Medulla oblongata (tissue), 1 donor: ENCODE results near the gene NAA15.
"Not testable (repeated sequence)": the region's sequence is repeated elsewhere in the genome, so short reads cannot be mapped to it uniquely, and the experiment has no call there.

ENCODE experiments used
- DNase-seq: peaks from one replicate; pipeline ENCODE4 v3.0.0-alpha.2; 2015; ENCODE audit errors: extremely low spot score

Gene NAA15

GRCh38 chr4:139450586-139450985, 149.3 kb downstream of the NAA15 start:
- no peak for DNase-seq

- no peak for DNase-seq
Measured at GRCh38 chr4:139451997-139452396, 150.7 kb downstream of the NAA15 start.

DNA sequence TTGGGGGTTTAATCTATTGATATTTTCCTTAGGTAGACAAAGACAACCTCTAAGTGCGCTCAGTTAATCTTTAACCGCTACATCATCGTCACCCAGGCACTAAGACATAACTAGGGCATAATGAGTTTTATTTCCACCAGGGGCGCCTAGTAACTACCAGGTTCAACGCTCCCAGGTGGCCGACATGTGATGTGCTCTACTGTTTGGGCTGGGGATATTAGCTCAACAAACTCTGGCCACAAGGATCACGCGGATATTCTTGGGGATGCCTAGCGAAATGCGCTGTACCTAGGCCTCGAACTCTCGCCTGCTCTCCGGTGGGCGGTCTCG, 151.7 kb downstream of the NAA15 start:
- DNase-seq = no peak

GRCh38 chr4:139453371-139454110, 152.2 kb downstream of the NAA15 start:
- peak; percentile 96 for DNase-seq

DNA sequence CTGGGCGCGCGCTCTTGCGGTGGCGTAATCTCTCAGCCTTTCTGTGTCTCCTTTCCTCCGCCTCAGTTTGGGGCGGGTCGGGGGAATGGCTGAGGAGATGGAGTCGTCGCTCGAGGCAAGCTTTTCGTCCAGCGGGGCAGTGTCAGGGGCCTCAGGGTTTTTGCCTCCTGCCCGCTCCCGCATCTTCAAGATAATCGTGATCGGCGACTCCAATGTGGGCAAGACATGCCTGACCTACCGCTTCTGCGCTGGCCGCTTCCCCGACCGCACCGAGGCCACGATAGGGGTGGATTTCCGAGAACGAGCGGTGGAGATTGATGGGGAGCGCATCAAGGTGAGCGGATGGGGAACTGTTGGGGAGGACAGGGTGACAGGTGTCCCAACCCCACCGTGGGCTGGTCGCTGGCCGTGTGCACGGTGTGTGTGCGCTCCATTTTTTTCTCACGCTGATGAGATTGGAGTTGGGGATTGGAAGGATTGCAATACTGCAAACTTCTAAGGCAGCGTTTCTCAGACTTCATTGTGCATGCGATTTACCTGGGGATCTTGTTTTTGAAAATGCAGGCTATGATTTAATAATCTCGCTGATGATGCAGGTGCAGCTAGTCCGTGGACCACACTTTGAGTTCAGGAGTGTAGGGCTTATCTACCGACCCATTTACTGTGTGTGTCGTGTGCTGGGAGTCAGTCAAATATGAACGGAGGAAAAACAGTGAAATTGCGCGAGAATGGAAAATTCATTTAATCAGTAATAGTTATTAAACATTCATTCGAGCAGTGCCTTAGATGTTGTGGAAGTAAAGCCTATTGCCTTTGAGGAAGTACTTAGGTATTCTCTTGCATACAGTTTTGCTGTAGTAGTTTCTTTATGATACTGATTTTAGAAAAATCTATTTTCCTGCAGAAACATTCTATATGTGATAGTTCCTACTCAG, 153.1 kb downstream of the NAA15 start, which contains the start of gene RAB33B:
TSS of gene RAB33B (plus strand) at position 11 of the 935 bp plus-strand sequence. CDS start at position 86, 75 bp downstream.
- no peak for DNase-seq

GRCh38 chr4:139455126-139455538, 153.8 kb downstream of the NAA15 start:
- DNase-seq = no peak

DNA sequence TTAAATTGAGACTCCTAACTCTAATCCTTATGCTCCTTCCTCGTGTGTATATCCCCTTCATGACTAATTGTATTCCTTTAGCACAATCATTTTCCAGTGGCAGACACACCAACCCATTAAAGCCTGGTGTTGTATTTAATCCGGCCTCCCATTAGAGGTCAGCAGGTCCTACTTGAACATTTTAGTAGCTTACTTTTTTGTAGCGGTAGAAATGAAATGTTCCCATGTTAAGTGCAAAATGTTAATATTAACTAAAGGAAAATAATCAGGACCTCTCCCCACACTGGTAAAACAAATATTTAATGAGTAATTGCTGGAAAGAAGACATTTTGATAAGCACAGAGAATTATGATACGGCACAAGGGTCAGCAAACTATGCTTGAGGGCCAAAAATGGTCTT, 156.0 kb downstream of the NAA15 start:
- DNase-seq = peak; percentile 10

- DNase-seq = no peak
Measured at GRCh38 chr4:139458543-139458942, 157.2 kb downstream of the NAA15 start.

GRCh38 chr4:139458999-139459398, 157.7 kb downstream of the NAA15 start:
- no peak for DNase-seq

DNA sequence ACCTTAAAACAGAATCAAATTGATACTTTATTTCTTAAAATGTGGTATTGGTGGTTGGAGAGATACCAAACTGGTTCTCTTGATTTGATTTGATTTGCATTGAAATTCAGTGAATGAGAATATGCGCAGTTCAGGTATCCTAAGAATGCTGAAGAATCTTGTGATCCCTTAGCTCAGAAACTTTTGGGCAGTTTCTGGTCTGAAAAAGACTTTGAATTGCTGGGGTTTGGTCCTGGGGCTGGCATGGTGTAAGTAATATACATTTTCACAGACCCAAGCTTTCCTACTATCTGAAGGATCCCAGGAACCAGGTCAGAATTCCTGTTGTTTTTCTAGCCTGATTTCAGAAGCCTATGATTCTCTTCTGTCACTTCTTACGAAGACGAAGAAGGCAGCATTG, 159.3 kb downstream of the NAA15 start:
- no peak for DNase-seq

DNA sequence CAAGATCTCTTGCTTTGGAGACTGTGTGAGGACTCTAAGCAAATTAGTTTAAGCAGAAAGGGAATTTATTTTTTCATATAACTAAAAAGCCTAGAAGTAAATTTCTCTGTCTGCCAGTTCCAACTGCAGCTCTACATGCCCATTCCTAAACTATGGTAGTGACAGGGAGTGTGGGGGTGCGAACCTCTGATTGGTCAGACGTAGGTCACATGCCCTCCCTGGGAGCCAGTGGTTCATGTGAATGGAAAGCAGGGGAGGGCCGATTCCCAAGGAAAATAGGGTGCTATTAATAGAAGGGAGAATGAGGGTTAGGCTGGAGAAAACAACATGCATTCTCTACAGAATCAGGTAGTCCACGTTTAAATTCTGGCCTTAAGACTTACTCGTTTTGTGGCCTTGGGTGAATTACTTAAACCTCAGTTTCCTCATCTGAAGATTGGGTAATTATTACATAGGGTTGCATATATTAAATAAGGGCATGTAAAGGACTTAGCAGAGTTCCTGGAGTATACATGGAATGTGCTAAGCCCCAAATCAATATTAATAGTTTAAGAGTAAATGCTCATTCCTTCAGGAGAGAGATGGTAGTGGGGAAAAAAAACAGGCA, 159.8 kb downstream of the NAA15 start:
- no peak for DNase-seq

DNA sequence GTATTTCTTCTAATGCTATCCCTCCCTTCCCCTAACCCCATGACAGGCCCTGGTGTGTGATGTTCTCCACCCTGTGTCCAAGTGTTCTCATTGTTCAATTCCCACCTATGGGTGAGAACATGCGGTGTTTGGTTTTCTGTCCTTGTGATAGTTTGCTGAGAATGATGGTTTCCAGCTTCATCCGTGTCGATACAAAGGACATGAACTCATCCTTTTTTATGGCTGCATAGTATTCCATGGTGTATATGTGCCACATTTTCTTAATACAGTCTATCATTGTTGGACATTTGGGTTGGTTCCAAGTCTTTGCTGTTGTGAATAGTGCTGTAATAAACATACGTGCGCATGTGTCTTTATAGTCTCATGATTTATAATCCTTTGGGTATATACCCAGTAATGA, 163.2 kb downstream of the NAA15 start:
- DNase-seq = not testable (repeated sequence)

DNA sequence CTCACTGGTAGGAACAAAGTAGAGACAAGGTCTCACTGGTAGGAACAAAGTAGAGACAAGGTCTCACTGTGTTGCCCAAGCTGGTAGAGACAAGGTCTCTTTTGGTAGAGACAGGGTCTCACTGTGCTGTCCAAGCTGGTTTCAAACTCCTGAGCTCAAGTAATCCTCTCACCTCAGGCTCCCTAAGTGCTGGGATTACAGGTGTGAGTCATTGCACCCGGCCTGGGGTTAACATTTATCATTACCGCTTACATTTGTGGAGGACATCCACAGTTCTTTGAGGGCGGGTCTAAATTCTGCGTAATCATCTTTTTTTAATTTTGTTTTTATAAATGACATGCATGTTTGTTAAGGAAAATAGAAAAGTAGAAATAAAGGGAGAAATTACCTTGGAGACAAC, 164.6 kb downstream of the NAA15 start:
- no peak for DNase-seq

DNA sequence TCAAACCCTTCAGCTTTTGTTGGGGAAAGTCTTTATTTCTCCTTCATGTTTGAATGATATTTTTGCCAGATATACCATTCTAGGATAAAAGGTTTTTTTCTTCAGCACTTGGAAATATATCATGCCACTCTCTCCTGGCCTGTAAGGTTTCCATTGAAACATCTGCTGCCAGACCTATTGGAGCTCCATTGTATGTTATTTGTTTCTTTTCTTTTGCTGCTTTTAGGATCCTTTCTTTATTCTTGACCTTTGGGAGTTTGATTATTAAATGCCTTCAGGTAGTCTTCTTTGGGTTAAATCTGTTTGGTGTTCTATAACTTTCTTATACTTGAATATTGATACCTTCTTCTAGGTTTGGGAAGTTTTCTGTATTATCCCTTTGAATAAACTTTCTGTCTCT, 167.5 kb downstream of the NAA15 start:
- DNase-seq = not testable (repeated sequence)

DNA sequence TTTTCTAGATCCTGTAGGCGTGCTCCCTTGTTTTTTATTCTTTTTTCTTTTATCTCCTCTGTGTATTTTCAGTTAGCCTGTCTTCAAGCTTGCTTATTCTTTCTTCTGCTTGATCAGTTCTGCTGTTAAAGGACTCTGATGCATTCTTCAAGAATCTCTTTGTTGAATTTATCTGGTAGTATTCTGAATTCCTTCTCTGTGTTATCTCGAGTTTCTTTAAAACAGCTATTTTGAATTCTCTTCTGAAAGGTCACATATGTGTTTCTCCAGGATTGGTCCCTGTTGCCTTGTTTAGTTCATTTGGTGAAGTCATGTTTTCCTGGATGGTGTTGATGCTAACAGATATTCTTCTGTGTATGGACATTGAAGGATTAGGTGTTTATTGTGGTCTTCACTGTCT, 167.9 kb downstream of the NAA15 start:
- no peak for DNase-seq
